ENCODE measurements around the gene PSPH.

GRCh38 chr7:56092789-56093531, 41.7 kb upstream of the PSPH start, which contains the start of gene PHKG1:
- TF ChIP-seq, protein P1, sequence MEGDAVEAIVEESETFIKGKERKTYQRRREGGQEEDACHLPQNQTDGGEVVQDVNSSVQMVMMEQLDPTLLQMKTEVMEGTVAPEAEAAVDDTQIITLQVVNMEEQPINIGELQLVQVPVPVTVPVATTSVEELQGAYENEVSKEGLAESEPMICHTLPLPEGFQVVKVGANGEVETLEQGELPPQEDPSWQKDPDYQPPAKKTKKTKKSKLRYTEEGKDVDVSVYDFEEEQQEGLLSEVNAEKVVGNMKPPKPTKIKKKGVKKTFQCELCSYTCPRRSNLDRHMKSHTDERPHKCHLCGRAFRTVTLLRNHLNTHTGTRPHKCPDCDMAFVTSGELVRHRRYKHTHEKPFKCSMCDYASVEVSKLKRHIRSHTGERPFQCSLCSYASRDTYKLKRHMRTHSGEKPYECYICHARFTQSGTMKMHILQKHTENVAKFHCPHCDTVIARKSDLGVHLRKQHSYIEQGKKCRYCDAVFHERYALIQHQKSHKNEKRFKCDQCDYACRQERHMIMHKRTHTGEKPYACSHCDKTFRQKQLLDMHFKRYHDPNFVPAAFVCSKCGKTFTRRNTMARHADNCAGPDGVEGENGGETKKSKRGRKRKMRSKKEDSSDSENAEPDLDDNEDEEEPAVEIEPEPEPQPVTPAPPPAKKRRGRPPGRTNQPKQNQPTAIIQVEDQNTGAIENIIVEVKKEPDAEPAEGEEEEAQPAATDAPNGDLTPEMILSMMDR (IDR thresholded peaks at IDR 0.05), result peak in 2 of 3 donors; percentile 22 to 36
- TF ChIP-seq POLR2A (IDR thresholded peaks at IDR 0.05), result no peak
